Ramos (cell line): ENCODE data around the gene ARHGAP18.

Source experiments
- in situ Hi-C: fragments of 300-500 bp; cut with MboI; formaldehyde crosslinking; loops from one replicate; pipeline ENCODE4 v1.14.3; 2022; ENCODE audit warnings: low sequenced_read_pairs; ENCODE audit not compliant: unreplicated experiment

The ARHGAP18 gene

DNA sequence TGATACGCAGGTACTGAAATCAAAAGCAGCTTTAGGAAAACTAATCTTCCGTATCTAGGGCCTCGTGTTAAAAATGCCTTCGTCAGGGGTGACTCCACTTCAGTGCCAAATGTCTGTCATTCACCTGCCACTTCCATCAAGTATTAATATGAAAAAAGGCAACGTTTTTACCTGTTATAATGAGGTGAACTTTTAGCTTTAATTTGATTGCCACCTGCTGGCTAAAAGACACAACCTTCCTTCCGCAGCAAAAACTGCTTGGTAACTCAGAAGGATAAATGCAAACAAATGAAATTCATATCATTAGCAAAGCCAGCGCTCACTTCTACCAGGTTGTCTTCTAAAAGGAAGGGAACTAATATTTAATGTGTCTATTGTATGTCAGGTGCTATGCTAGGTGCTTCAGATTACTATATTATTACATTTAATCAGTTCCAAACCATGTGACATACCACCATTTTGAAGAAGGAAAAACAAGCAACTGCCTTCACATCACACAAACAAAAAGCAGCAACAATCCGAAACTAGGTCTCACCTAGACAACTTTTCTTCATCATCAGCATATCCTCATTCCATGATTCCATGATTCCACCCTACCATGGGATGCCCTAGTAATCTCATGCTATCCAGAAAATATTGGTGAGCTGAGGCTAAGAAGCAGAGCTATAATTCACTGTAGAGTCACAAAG is 20.6 kb upstream of the ARHGAP18 start:
- in situ Hi-C loops: no loop called here

GRCh38 chr6:129726650-129727049 is 16.7 kb upstream of the ARHGAP18 start:
- in situ Hi-C loops: no loop called here

DNA sequence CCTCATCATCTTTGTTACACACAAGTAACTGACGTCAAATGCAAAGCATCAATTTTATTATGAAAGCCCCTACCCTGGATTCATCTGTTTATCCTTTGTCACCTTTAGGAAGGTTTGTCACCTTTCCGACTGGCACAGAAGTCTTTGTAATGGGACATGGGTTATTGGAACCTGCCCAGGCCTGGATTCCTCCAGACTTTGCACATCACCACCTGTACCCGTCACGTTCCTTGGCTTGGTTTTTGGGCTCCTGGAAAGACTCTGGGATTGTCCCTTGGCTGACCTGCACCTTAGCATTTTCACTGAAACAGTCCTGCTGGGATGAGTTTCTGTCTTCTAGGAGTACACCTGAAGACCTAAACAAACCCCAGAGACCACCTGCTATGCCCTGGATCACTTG is 15.4 kb upstream of the ARHGAP18 start:
- in situ Hi-C loops: no loop called here

DNA sequence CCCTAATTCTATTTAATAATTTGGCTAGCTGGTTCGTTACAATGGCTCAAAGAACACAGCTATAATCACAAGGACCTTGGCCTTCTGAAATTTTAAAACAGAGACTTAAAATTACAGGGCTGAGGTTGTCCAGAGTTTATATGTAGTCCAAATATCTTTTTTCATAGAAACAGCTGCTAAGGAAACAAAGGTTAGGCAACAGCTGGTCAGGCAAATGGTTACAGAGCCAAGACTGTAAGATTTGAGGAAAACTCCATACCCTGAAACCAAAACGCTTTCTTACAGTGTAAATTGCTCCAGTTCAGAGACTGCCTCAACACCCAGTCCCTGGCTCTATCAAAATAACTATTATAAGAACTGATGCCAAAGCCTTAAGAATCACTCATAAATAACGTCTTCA is 9.7 kb upstream of the ARHGAP18 start:
- in situ Hi-C loops: no loop called here

GRCh38 chr6:129717277-129717676 is 7.3 kb upstream of the ARHGAP18 start:
- in situ Hi-C loops: no loop called here

- in situ Hi-C loops: no loop called here
Observed at GRCh38 chr6:129713806-129714333, 3.9 kb upstream of the ARHGAP18 start.

- in situ Hi-C loops: no loop called here
Observed at GRCh38 chr6:129711271-129711631, 1.3 kb upstream of the ARHGAP18 start.

GRCh38 chr6:129710450-129711270 is 683 bp upstream of the ARHGAP18 start:
- in situ Hi-C loops: no loop called here

- in situ Hi-C loops: no loop called here
Observed at GRCh38 chr6:129709196-129709768, 695 bp downstream of the ARHGAP18 start.

DNA sequence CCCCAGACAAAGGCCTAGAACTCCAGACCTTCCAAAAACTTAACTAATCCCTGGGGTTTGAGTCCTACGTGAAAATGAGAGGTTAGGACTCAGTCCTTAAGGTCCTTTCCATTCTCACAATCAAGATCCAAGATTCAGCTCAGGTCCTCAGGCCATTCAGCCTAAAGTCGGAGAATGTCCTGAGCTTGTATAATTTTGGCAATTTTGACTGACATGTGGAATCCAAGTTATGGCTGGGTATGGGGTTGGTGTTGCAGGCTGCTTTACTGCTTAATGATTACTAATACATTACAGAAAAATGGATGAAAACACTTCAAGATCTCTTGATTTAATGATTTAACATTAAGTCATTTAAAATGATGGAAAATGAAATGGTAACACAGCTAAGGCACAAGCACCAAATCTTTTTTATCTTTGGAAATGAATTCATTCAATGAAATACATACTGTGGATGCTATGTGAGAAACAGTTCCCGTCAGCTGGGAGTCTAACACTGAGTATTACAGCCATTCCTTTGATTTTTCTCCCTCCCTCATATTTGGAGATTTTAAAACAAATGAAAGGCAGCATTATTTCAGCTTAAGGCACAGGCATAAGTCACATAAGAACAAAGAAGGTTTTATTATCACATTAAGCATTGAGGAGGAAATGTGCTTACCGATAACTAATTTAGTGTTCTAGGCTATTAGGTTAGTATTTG is 1.3 kb downstream of the ARHGAP18 start:
- in situ Hi-C loops: no loop called here

DNA sequence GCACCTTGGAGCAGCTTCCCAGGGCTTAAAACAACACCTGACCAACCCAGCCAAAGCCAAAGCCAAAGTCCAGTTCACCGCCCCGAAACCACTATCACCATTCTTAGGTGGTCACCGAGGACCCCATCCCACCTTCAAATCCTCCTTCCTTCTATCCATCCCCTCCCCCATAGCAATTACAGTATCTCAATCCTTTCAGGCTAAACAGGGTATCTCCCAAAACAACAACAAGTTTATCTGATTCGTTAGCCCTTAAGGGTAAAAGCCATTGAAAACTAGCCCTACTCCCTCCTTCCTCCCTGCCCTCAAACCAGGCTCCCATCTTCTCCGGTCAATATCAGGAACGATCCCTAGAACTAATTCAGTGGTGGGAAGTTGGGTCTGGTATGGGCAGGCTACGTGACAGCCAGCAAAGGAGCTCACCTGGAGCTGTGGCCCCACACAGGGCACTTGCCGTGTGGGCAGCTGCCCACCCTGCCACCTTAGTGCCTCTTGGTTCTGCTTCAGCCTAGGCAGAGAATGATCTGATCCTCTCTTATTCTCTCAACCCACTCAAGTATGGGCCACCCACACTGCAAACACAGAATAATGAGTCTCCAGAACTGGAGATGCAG is 2.0 kb downstream of the ARHGAP18 start:
- in situ Hi-C loops: no loop called here

DNA sequence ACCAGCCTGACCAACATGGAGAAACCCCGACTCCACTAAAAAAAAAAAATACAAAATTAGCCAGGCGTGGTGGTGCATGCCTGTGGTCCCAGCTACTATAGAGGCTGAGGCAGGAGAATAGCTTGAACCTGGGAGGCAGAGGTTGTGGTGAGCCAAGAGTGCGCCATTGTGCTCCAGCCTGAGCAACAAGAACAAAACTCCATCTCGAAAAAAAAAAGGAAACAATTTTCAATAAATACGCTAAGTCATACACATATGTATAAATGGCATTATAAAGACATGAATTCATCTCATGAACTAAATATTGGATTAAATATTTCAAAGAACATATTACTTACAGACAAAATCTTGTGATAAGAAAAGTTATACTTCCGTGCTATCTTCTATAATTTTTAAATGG is 2.9 kb downstream of the ARHGAP18 start:
- in situ Hi-C loops: no loop called here

GRCh38 chr6:129705212-129705611 is 4.8 kb downstream of the ARHGAP18 start:
- in situ Hi-C loops: no loop called here

GRCh38 chr6:129704708-129705107 is 5.3 kb downstream of the ARHGAP18 start:
- in situ Hi-C loops: no loop called here

- in situ Hi-C loops: no loop called here
Observed at GRCh38 chr6:129701721-129702455, 8.1 kb downstream of the ARHGAP18 start.

DNA sequence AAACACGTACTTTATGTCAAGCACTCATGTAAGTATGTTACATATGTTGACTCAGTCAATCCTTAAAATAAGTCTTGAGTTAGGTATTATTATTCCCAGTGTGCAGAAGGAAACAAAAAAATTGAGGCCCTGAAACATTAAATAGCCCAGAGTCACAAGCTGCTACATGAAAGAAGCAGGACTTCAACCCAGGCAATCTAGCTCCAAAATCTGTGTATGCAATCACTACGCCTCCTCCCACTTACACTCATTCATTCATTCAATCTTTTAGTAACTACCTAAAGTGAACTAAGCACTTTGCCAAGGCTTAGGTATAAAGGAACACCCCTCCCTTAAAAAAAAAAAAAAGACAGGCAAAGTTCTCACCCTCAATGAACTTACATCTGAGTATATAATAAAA is 9.3 kb downstream of the ARHGAP18 start:
- in situ Hi-C loops: no loop called here

GRCh38 chr6:129699659-129700058 is 10.3 kb downstream of the ARHGAP18 start:
- in situ Hi-C loops: no loop called here

DNA sequence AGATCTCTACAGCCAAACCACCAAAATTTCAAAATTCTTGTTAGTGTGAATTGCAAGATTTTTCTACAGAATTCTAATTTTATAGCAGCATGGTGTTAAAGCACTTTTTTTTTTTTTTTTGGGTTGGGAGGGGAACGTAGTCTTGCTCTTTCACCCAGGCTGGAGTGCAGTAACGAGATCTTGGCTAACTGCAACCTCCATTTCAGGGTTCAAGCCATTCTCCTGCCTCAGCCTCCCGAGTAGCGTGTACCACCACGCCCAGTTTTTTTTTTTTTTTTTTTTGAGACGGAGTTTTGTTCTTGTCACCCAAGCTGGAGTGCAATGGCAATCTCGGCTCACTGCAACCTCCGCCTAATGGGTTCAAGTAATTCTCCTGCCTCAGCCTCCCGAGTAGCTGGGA is 11.5 kb downstream of the ARHGAP18 start:
- in situ Hi-C loops: no loop called here

DNA sequence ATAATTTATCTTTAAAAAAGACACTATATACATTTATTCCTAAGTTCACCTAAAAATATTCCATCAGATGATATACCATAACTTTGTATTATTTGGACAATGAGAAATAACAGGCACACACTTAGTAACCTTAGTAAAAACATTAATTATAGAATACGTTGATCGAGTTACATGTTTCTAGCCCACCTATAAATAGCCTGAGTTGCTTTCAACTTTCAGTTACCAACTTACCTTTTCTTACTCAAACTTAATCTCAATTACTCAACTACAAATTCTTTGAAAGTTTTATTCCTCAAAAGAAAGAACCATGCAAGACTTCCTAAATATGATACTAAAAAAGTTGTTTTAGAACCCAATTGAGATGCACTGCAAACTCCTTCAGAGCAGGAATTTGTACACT is 12.2 kb downstream of the ARHGAP18 start:
- in situ Hi-C loops: no loop called here

DNA sequence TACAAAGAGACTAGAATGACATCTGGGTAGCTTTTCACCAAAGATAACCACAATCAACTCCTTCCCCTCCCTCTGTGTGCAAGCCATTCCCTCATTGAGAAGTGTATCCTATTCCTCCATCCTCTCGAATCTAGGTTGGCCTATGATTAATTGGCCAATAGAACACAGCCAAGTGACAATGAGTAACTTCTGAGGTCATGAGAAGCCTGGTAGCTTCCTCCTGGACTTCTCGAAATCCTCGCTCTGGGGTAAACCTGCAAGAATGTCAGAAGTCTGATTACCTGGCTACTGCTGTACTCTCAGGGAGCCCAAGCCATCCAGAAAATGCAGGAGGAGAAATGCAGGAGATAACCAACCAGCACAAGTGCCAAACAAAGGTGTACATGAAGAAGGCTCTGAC is 13.1 kb downstream of the ARHGAP18 start:
- in situ Hi-C loops: no loop called here
